ENCODE measurements around the gene THAP8.
"Not testable (repeated sequence)": the region's sequence is repeated elsewhere in the genome, so short reads cannot be mapped to it uniquely, and the experiment has no call there.

THAP8 gene

GRCh38 chr19:36046443-36047050 lies 7.5 kb downstream of the THAP8 start:
- TF ChIP-seq CTCF (IDR thresholded peaks at IDR 0.05; ENCODE audit: low read depth, low read length), result no peak
- H3K4me3 ChIP-seq (replicated peaks in 1 of 2; ENCODE audit: low read depth in 2 of 2, low read length in 2 of 2), result no peak overlapping the region
- DNase-seq (ENCODE audit: low read depth in 2 of 2), result peak; percentile 71 to 72

- DNase-seq (ENCODE audit: low read depth in 2 of 2), result no peak
- TF ChIP-seq CTCF (IDR thresholded peaks at IDR 0.05; ENCODE audit: low read depth, low read length), result no peak
- no peak overlapping the region for H3K4me3 ChIP-seq (replicated peaks in 1 of 2; ENCODE audit: low read depth in 2 of 2, low read length in 2 of 2)
Observed at GRCh38 chr19:36043952-36044351, 10.1 kb downstream of the THAP8 start.

GRCh38 chr19:36041831-36042230 lies 12.3 kb downstream of the THAP8 start:
- H3K4me3 ChIP-seq (replicated peaks in 1 of 2; ENCODE audit: low read depth in 2 of 2, low read length in 2 of 2), result no peak overlapping the region
- DNase-seq (ENCODE audit: low read depth in 2 of 2), result peak; percentile 90 to 96
- TF ChIP-seq CTCF (IDR thresholded peaks at IDR 0.05; ENCODE audit: low read depth, low read length), result no peak

- not testable (repeated sequence) for DNase-seq (ENCODE audit: low read depth in 2 of 2); H3K4me3 ChIP-seq (replicated peaks in 1 of 2; ENCODE audit: low read depth in 2 of 2, low read length in 2 of 2)
Observed at GRCh38 chr19:36041092-36041491, 13.0 kb downstream of the THAP8 start.

- no peak for DNase-seq (ENCODE audit: low read depth in 2 of 2)
- no peak overlapping the region for H3K4me3 ChIP-seq (replicated peaks in 1 of 2; ENCODE audit: low read depth in 2 of 2, low read length in 2 of 2)
- TF ChIP-seq CTCF (IDR thresholded peaks at IDR 0.05; ENCODE audit: low read depth, low read length), result no peak
Observed at GRCh38 chr19:36040495-36040894, 13.6 kb downstream of the THAP8 start.

- TF ChIP-seq CTCF (IDR thresholded peaks at IDR 0.05; ENCODE audit: low read depth, low read length), result no peak
- H3K4me3 ChIP-seq (replicated peaks in 1 of 2; ENCODE audit: low read depth in 2 of 2, low read length in 2 of 2), result peak within 1 kb of the TSS; percentile 81 to 91
- peak; percentile 61 to 81 for DNase-seq (ENCODE audit: low read depth in 2 of 2)
Observed at GRCh38 chr19:36032251-36033104, 21.6 kb downstream of the THAP8 start, which contains the start of gene CLIP3. CLIP3 (minus strand) TSS chr19:36032873; CDS start chr19:36032357, 516 bp downstream.

- H3K4me3 ChIP-seq (replicated peaks in 1 of 2; ENCODE audit: low read depth in 2 of 2, low read length in 2 of 2), result no peak overlapping the region
- TF ChIP-seq CTCF (IDR thresholded peaks at IDR 0.05; ENCODE audit: low read depth, low read length), result no peak
- no peak for DNase-seq (ENCODE audit: low read depth in 2 of 2)
Observed at GRCh38 chr19:36031308-36031707, 22.8 kb downstream of the THAP8 start.

Measured in cardiac fibroblast (primary cell).